ENCODE measurements around the gene GABPB2.

GABPB2 gene

DNA sequence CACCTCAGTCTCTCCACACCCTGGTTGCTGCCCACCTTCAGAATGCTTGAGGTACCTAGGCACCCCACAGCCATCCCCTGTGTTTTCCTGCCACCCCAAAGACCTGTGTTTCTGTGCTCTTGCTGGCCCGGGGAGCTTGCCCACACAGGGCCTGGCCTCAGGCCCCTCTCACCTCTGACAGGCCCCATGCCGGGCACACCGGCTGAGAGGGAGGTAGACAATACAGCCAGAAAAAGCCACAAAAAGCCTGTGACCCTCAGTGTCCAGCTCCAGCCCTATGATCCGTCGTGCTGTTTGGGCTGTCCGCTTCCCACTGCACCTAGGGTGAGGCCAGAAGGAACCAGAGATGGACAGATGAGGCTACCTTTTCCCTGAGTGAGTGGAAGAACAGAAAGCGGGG is 64.4 kb downstream of the GABPB2 start:
- DNase-seq: no peak

DNA sequence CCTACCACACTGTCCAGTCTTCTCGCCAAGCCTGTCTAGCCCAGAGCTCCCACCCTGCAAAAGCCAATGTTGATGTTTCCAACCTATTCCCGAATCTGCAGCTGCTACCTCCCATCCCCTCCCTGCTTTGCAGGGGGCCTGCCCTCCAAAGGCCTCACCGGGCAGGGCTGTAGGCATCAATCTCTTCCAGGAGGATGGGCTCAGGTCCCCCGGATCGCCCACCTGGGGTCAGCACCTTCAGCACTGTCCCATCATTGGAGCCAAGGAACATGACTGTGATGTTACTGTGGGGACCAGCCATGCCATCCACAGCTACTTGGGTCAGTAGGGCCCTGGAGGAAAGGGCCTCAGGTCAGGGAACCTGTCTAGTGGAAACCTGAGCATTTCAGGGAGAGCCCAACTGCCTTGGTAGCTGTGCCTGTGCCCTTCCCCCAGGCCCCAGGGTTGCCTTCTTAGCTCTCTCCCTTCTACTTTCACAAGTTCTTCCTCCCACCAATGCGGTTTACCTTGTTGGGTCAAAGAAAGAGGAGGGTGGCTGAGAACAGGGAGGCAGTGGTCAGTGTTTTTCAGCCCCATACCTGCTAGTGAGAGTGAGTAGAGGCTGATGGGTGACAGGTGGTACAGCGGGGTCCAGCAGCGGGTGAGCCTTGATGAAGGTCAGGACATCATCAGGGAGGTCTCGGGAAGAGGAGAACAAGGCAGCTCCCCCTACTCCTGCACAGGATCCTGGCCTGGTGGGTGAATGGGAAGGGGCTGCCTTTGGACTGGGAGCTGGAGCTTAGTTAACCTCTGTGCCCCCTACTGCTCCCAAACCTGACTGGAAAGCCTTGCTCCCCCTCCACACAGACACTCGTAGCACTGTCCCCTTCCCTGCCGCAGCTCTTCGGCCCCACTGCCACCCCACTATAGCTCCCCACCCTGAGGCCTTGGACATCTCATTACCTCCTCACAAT is 65.1 kb downstream of the GABPB2 start:
- no peak for DNase-seq

DNA sequence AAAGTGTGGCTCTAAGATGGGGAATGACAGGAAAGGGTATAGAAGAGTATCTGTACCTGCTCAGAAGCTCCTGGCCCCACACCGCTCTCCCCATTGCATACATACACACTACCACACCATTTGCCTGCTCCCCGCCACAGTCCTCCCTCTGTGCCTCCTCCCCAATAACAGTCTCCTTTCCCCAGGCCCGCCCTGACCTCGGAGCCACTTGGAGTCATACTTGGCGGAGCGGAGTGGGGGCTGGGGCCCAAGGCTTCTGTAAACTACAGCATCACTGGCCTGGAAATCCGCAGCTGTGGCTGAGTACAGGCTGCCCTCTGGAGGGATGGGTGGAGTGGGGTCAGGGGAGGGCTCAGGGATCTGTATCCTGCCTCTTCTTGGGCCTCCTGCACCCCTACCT is 67.2 kb downstream of the GABPB2 start:
- DNase-seq: no peak

DNA sequence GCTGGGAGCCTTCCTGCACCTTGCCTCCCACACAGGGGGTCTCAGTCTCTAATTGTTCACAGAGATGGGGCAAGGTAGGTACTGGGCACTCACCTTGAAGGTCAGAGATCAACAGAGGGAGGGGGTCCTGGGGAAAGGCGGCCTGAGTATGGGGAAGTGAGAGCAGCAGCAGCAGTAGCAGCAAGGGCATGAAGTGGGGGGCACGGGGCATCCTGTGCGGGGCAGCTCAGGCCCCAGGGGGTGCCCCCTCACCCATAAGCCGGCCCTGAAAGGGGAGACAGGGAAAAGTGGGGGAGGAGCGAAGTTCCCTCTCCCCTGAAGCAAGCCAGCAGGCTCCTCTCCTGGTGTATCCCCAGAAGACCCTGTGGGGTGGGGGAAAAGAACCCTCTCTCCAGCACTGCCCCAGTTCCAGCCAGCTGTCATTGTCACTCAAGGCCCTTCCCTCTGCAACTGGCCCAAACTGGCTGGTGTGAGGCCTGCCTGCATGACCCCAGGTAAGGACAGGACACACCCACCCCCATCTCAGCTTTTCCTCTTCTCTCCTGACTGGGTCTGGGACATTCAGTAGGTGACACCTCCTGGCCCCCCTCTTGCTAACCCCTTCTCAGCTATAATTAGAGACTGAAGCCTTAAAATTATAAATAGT is 72.0 kb downstream of the GABPB2 start:
- DNase-seq: no peak

GRCh38 chr1:151143057-151143435 is 72.5 kb downstream of the GABPB2 start:
- DNase-seq: no peak

- DNase-seq: no peak
Observed at GRCh38 chr1:151143986-151144385, 73.4 kb downstream of the GABPB2 start.

- no peak for DNase-seq
Observed at GRCh38 chr1:151144474-151145303, 74.1 kb downstream of the GABPB2 start.

DNA sequence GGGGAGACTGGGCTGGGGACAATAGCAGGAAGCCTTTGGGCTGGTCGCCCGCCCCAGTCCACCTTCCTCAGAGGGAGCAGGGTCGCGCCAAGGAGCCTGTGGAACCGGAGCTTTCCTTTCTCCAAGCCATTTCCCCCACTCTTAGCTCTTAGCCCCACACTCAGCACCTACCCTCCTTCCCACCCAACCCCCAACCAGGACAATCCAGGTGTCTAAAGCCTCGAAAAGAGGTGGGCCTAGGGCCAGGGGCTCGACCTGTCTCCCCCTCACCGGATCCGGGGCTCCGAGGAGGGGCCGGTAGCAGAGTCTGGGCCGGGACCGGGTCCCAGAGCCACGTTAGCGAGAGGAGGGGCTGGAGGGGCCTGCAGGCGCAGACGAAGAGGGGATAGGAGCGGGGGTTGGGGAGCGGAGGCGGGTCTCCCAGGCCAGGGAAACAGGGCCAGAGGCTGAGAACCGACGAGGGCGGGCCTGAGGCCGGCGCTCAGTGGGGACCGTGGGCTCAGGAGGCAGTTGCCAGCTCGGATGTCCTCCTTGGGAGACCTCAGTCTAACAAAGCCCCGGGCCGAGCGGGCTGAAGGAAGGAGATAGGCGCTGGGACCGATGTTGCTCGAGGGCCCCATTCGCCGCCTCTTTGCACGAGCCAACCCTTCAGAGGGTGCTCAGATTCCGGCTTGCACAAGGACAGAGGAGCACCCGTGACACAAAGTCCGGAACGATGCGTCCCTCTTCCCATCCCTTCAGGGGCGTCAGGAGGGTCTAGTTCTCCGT is 74.9 kb downstream of the GABPB2 start:
- no peak for DNase-seq

GRCh38 chr1:151146072-151146411 is 75.5 kb downstream of the GABPB2 start:
- DNase-seq: no peak

GRCh38 chr1:151146412-151147131 is 76.0 kb downstream of the GABPB2 start, which contains the start of gene SEMA6C:
Gene SEMA6C, minus strand, starts transcription at chr1:151146631. Its CDS starts 4,010 bp downstream, at chr1:151142621.
- DNase-seq: peak; percentile 92

DNA sequence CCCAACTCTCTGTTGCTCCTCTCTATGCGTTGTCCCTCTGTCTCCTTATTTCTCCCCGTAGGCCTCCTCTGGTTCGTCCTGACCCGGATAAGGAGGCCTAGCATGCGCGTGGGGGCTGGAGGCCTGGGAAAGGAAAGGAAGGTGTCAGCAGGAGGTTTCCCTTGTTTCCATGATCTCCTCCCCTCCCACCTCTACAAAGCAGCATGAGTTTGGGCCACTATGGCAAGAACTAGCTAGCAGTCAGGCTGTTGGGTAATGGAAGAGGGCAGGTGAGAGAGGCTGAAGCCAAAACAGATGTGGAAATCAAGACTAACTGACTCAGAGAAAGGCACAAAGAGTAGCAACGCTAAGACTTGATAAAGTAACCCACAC is 76.6 kb downstream of the GABPB2 start:
- DNase-seq: peak; percentile 48

DNA sequence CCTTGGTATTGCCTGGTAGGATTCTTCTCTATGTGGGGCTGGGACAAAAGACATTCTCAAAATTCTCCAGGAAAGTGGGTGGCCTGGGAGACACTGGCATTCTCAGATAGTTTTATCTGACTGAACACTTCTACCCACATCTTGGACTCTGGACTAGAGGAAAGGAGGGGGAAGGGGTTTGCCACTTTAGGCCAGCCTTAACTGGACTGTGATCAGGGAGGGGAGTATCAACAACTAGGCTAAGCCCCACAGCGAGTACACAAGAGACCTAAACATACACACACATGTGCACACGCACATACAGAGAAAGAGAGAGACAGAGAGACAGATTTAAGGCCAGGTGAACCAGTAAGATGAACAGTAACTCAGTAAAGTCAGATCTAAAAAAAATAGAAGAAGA is 77.1 kb downstream of the GABPB2 start:
- DNase-seq: no peak

DNA sequence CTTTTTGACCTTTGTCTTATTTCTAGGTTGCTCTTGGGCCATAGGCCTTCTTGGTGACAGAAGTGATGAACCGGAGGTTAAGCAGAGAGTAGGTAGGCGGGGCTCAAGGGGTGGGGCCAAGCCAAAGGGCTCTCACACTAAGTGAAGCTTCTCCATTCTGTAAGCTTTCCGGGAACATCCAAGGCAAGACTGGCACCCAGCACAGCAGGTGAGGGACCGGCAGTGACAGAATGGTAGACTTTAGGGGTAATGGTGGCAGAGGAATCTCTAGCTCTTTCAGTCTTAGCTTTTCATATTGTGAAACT is 85.9 kb downstream of the GABPB2 start, which contains the start of gene TNFAIP8L2:
TNFAIP8L2 (plus strand) TSS at position 135 of the 305 bp plus-strand sequence. CDS start 2,049 bp downstream, outside the sequence.
- DNase-seq: no peak

DNA sequence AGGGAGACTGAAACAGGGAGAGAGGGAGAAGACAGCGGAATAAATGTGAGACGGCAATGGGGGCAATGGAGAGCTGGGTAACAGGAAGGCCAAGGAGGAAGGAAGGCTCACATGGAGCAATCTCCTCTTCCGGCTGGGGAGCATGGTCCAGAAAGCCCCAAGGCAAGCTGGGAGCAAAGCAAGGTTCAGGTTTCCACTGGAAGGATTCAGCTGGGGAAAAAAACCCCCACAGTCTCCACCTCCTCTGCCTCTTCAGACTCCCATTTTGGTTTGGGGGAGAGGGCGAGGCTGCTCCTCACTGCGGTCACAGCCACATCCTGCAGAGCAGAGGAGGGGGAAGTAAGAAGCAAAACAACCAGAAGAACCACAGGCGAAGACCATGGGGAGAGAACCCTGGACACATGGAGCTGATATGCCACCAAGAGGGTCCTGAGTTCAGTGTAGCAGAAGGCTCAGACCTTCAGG is 86.5 kb downstream of the GABPB2 start:
- no peak for DNase-seq

- DNase-seq: no peak
Observed at GRCh38 chr1:151158326-151158725, 87.8 kb downstream of the GABPB2 start.

DNA sequence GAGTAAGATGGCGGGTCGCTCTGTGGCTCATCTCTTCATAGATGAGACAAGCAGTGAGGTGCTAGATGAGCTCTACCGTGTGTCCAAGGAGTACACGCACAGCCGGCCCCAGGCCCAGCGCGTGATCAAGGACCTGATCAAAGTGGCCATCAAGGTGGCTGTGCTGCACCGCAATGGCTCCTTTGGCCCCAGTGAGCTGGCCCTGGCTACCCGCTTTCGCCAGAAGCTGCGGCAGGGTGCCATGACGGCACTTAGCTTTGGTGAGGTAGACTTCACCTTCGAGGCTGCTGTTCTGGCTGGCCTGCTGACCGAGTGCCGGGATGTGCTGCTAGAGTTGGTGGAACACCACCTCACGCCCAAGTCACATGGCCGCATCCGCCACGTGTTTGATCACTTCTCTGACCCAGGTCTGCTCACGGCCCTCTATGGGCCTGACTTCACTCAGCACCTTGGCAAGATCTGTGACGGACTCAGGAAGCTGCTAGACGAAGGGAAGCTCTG is 88.2 kb downstream of the GABPB2 start:
- DNase-seq: no peak

- no peak for DNase-seq
Observed at GRCh38 chr1:151159373-151159772, 88.8 kb downstream of the GABPB2 start.

DNA sequence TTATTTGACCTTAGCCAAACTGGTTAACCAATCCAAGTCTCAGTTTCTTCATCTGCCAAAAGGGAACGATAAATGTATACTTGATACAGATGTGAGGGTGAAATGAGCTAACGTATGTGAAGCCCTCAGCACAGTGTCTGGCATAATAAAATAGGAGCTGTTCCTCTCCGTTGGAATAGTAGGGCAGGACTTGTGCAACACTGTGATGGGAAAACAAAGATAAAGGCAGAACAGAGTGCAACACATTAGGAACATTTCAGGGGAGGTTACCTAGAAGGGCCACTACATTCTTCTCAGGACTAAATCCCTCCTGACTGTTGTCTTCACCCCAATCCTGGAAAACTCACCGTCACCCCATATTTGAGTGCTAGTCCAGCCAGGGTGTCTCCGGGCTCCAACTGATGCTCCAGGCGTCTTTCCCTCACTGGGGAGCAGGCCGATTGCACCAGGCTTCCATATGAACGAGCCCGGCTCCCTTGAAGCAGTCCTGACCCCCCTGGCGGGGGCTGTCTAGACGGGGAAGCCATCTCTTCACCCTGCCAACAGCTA is 94.2 kb downstream of the GABPB2 start:
- DNase-seq: no peak

- DNase-seq: no peak
Observed at GRCh38 chr1:151165281-151165737, 94.7 kb downstream of the GABPB2 start.

DNA sequence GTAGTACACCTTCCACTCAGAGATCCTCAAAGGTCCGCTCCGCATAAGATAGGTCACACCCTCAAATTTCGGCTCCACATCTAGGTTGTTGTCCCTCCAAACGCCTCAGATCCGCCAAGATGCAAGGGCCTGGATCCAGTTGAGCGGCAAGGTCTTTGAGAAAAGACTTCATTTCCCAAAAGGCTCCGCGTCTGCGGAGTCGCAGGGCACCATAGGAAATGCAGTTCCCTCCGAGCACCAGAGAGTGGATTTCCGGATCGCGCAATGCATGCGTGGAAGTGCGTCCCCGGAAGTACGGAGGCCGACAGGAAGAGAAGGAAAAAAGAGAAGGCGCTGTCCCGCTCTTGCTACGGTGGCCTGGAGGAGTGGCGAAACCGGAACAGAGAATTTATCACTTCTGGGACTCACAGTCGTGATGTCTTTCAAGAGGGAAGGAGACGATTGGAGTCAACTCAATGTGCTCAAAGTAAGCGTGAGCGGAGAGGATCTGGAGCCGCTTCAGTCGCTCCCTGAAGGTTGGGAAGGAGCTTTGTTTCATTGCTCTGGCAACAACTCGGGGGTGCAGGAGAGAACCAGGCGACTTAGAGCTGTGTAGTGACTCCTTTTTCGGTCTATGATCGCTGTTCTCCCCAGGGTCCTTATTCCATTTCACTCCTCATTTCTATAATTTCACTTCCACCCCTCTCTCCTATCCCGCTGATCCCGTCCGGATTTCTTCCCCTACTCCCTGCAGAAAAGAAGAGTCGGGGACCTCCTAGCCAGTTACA is 95.4 kb downstream of the GABPB2 start, which contains the start of the genes LYSMD1 and SCNM1:
LYSMD1 (minus strand) TSS at position 165 of the 767 bp plus-strand sequence. CDS start 644 bp downstream, outside the sequence.
SCNM1 (plus strand) TSS at position 407 of the 767 bp plus-strand sequence; CDS start at position 416, 9 bp downstream.
- DNase-seq: peak; percentile 99
